GM21528 (cell line): Measurements from ENCODE around the gene MMEL1.
A peak's percentile ranks its signal among the peaks of the same experiment; 100 is the strongest.
"Not testable (repeated sequence)": the region's sequence is repeated elsewhere in the genome, so short reads cannot be mapped to it uniquely, and the experiment has no call there.

ENCODE experiments used
- ATAC-seq: cut with Tn5 transposase; IDR thresholded peaks from one replicate; pipeline ENCODE4 v1.9.1; 2021; ENCODE audit warnings: mild to moderate bottlenecking, moderate library complexity; ENCODE audit not compliant: unreplicated experiment, low FRiP score

Gene MMEL1

DNA sequence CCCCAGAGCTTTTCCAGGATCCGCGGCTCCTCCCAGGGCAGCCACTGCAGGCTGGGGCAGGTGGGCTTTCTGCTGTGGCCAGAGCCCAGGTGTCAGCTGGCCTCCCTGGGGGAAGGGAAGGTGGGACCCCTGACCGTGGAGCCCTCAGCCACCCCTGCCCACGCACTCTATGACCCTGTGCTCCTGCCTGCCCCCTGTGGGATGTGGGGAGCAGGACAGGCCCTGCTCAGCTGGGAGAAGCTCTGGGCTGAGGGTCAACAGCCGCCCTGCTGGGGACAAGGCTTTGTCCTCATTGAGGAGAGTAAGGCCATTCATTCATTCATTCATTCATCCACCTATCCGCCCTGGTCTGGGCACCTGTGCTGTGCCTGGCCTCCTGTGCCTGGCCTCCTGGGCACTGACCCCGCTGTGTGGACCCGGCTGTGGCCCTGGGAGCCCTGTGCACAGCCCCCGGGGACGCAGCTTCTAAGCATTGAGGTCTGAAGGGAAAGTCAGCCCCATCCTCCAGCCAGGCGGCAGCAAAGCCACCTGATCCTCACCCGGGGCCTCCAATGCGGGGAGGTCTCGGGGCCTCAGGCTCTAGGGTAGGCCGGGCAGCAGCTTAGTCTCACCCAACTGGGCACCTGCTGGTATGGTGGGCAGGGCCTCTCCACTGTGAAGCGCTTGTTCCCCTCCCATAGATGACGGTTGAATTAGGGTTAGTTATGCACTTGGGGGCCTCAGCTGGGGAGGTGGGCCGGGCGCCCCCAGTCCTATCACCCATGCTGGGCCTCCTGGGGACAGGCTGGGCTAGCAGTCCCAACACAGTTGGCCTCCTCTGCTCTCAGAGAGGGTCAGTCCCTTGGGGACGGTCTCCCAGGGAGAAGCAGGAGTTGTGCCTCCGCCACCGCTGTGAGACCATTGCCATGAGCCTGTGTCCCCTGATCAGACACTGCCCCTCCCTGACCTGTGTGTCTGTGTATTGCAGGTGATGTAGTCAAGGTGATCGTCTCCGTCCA lies 70.6 kb downstream of the MMEL1 start:
- no peak for ATAC-seq

DNA sequence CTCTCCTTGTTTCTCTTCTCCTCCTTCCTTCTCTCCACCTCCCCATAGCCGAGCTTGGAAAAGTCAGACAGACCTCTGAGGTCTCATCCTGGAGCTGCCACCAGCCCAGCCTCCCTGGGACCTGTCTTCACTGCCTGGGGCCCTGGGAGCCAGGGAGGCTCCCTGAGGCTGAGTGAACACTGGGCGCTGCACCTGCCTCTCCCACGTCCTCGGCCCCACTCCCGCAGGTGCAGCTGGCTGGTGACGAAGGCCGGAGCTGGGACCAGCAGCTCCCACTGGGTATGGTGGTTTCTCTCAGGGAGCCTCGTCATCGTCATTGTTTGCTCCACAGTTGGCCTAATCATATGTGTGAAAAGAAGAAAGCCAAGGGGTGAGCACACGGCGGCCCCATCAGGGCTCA lies 71.4 kb downstream of the MMEL1 start:
- no peak for ATAC-seq

- no peak for ATAC-seq
Measured at GRCh38 chr1:2560299-2561073, 72.3 kb downstream of the MMEL1 start.

DNA sequence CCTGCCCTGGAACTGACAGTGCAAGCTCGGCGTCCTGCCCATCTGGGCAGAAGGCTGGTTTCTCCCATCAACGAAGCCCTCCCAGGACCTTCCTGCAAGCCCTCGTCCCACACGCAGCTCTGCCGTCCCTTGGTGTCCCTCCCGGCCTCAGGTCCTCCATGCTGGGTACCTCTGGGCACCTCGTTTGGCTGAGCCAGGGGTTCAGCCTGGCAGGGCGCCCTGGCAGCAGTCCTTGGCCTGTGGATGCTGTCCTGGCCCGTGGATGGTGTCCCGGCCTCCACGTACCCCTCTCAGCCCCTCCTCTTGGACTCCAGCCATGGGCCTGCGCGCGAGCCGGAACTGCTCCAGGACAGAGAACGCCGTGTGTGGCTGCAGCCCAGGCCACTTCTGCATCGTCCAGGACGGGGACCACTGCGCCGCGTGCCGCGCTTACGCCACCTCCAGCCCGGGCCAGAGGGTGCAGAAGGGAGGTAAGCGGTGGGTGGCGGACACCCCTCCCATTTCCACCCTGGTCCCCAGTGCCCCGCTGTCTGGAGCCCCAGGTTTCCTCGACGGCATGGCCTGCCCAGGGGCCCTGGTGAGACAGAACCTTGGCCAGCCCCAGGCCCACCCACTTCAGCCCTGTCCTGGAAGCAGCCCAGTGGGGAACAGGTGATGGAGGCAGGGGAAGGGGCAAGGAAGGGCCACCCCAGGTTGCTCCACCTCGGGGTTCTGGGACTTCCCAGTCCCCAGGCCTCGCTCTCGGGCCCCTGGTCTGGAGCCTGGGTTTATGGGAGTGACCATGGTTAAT lies 73.1 kb downstream of the MMEL1 start:
- no peak for ATAC-seq

DNA sequence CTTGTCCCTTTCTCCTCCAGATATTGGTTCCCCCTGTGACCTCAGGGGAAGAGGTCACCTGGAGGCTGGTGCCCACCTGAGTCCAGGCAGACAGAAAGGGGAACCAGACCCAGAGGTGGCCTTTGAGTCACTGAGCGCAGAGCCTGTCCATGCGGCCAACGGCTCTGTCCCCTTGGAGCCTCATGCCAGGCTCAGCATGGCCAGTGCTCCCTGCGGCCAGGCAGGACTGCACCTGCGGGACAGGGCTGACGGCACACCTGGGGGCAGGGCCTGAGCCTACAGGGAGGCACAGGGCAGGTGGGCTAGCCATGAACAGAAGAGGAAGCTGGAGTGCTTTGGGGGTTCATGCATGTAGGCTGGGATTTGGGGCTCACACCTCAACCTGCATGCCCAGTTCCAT lies 74.0 kb downstream of the MMEL1 start:
- ATAC-seq: no peak

DNA sequence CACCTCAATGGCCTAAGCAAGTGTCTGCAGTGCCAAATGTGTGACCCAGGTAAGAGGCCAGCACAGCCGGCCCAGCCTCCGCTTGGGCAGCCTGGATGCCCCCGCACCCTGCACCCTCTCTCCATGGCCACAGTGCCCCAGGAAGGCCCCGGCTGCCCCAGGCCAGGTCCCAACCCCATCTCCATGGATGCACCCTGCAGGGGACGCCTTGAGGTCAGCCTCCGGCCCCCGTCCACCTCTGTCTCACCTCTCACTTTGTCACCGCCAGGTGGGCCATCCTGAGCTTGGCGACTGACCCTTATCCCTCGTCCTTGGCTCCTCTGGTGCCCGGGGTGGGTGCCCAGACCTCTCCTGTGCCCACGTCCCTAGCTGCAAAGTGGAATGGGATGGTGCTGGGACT lies 74.4 kb downstream of the MMEL1 start:
- no peak for ATAC-seq

GRCh38 chr1:2557482-2558400 lies 75.1 kb downstream of the MMEL1 start:
- ATAC-seq: no peak

DNA sequence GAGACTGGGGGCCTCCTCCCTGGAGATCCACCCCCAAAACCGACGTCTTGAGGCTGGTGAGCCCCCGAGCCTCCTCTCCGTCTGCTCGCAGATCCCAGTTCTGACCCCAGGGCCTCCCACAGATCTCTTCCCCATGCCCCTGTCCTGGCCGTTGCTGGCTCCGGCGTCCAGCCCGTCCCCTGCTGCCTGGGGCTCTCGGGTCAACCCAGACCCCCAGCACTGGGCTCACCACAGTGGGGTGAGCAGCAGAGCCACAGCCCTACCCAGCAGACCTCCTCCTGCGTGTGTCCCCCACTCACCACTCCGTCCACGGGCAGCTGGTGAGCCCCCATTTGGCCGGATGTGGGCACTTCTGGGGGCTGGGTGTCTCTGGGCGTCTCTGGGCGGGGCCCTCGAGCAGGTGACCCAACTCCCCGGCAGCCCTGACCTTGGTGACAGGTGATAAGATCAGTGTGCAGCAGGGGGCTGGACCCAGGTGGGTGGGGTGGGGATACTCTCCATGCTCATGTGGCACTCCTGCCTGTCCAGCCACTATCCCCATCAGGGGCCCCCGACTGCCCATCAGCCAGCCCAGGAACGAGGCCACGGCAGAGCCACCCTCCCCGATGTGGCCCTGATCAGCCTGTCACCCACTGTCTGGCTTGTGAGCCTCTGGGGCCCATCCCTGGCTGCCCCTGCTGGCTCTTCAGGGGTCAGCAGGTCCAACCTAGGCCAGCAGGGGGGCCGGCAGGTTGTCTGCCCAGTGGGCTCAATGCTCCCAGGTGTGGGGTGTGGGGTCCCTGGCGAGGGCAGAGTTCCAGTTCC lies 75.9 kb downstream of the MMEL1 start:
- peak; percentile 29 for ATAC-seq

- peak; percentile 40 for ATAC-seq
Measured at GRCh38 chr1:2556277-2556677, 76.5 kb downstream of the MMEL1 start, which contains the start of gene TNFRSF14. TNFRSF14 (plus strand) TSS chr1:2556371; CDS start chr1:2556665, 294 bp downstream.

DNA sequence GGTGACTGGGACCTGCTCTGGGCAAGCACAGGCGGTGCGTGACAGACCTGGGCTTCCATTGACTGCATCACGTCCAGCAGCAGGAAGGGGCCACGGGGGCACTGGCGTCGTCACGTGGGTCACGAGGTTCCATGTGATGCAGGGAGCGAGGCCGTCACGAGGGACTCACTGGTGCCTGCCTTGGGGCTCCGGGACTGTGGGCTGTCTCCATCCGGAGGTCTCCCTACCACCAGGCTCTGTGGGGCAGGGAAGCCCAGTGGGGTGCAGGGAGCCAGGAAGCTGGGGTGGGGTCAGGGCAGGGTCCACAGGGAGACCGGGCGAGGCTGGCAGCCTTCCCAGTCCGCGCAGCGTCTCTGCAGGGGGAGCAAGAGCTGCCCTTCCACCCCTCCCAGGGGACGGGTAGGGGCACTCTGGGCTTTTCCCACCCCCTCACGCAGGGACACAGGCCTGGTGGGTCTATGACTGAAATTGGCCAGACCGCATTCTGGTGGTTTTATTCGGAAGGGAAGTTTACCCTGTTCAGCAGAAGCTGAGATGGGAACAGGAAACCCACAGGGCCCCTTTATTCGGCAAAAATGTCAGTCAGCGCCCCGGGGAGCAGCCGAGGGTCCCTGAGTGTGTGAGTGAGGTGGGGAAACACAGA lies 77.1 kb downstream of the MMEL1 start:
- peak; percentile 31 for ATAC-seq

- no peak for ATAC-seq
Measured at GRCh38 chr1:2554621-2555387, 78.0 kb downstream of the MMEL1 start.

GRCh38 chr1:2553871-2554620 lies 78.8 kb downstream of the MMEL1 start:
- ATAC-seq: no peak

GRCh38 chr1:2553076-2553475 lies 79.7 kb downstream of the MMEL1 start:
- ATAC-seq: not testable (repeated sequence)

- ATAC-seq: no peak
Measured at GRCh38 chr1:2552189-2552588, 80.6 kb downstream of the MMEL1 start.

DNA sequence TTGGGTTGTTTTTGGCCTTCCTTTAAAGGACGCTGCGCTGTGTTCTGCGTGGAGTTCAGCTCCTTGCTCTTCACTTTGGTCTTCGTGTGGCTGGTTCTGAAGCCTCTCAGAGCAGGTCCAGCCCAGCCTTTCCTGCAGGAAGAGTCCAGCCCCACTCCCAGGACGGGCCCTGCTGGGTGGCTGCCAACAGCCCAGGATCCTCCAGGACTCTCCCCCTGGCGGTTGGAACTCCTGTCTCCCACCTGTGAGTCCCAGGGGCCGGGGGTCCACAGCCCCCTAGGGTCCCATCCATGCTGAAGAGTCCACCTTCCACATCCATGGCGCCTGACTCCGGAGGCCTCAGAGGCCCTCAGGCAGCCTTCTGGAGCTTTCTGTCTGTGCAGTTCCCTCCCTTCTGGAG lies 81.3 kb downstream of the MMEL1 start:
- not testable (repeated sequence) for ATAC-seq

DNA sequence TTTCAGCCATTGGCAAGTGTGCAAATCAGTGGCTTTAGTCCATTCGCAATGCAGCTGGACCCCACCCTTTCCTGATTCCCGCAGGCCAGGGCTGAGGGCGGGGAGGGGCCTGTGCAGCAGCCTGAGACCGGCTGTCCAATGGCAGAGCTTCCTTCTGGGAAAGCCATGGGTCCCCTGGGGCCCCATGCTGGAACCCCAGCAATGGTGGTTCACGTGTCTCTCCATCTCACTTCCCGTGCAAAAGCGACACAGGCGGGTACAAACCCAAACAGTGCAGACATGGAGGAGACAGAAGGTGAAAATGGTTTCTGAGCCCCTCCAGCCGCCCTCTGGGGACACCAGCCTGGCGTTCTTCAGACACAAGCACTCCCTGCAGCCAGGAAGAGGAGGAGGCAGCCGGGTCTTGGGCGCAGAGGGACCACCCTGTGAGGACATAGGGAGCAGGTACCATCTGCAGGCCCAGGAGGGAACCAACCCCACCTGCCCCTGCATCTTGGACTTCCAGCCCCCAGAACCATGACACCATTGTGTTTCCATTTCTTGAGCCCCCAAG lies 82.4 kb downstream of the MMEL1 start:
- not testable (repeated sequence) for ATAC-seq
